Panc1 (cell line): Measurements from ENCODE around the gene PTPRR.

Experiments used
- POLR2AphosphoS5 ChIP-seq: IDR thresholded peaks from 2 replicates; pipeline ENCODE4 v1.6.1; 2012; ENCODE audit warnings: mild to moderate bottlenecking, low read depth, low read length, moderate library complexity
- SIN3A ChIP-seq: IDR thresholded peaks from 2 replicates; pipeline ENCODE4 v1.6.1; 2012; ENCODE audit warnings: low read depth, mild to moderate bottlenecking, low read length, moderate library complexity, borderline replicate concordance; ENCODE audit not compliant: insufficient read depth
- TF ChIP-seq, protein P1 (sequence below): fragments of 450-650 bp; IDR thresholded peaks from 2 replicates; pipeline ENCODE4 v1.5.1; 2017; ENCODE audit warnings: mild to moderate bottlenecking
- TF ChIP-seq, protein P2 (sequence below), 2 experiments: IDR thresholded peaks; 2 replicates each; pipeline ENCODE4 v1.6.1; 2011 to 2012; ENCODE audit warnings: low read depth in 2 of 2, control low read depth in 1 of 2, low read length in 1 of 2, mild to moderate bottlenecking in 1 of 2, moderate library complexity in 1 of 2; ENCODE audit not compliant: insufficient read depth in 1 of 2

DNA sequence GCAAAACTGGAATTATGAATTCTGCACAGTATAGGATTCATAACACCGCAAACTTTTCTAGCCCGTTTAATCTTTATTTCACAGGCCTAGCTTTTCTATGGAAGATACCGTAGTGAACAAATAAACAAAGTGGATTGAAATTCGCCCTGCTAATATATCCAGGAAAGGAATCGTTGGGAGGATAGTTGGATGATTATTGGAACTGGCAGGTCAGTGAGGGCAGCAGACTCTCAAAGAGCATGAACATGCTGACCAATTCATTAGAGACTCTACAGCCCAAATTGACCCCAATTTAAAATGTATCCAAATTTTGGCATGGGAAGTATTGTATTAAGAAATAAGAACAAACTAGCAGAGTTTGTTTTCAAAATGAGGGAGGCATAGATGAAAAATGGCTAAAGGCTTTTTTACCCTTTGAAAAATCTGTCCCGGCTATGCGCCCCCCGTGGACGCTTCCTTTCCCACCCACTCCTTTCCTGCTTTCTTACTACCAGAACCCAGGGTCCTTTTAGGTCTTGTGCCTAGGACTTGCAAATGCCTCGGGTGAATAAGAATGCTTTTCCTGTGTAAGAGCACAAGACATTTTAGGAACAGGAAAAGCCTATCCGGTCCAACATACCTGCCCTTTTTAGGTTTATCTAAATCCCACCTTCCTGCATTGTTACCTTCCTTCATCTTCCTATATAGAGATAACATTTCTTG, 198.7 kb downstream of the PTPRR start:
- TF ChIP-seq, protein P1, sequence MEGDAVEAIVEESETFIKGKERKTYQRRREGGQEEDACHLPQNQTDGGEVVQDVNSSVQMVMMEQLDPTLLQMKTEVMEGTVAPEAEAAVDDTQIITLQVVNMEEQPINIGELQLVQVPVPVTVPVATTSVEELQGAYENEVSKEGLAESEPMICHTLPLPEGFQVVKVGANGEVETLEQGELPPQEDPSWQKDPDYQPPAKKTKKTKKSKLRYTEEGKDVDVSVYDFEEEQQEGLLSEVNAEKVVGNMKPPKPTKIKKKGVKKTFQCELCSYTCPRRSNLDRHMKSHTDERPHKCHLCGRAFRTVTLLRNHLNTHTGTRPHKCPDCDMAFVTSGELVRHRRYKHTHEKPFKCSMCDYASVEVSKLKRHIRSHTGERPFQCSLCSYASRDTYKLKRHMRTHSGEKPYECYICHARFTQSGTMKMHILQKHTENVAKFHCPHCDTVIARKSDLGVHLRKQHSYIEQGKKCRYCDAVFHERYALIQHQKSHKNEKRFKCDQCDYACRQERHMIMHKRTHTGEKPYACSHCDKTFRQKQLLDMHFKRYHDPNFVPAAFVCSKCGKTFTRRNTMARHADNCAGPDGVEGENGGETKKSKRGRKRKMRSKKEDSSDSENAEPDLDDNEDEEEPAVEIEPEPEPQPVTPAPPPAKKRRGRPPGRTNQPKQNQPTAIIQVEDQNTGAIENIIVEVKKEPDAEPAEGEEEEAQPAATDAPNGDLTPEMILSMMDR, result no peak
- TF ChIP-seq SIN3A (no peak), POLR2AphosphoS5 (no peak)
- TF ChIP-seq, protein P2, sequence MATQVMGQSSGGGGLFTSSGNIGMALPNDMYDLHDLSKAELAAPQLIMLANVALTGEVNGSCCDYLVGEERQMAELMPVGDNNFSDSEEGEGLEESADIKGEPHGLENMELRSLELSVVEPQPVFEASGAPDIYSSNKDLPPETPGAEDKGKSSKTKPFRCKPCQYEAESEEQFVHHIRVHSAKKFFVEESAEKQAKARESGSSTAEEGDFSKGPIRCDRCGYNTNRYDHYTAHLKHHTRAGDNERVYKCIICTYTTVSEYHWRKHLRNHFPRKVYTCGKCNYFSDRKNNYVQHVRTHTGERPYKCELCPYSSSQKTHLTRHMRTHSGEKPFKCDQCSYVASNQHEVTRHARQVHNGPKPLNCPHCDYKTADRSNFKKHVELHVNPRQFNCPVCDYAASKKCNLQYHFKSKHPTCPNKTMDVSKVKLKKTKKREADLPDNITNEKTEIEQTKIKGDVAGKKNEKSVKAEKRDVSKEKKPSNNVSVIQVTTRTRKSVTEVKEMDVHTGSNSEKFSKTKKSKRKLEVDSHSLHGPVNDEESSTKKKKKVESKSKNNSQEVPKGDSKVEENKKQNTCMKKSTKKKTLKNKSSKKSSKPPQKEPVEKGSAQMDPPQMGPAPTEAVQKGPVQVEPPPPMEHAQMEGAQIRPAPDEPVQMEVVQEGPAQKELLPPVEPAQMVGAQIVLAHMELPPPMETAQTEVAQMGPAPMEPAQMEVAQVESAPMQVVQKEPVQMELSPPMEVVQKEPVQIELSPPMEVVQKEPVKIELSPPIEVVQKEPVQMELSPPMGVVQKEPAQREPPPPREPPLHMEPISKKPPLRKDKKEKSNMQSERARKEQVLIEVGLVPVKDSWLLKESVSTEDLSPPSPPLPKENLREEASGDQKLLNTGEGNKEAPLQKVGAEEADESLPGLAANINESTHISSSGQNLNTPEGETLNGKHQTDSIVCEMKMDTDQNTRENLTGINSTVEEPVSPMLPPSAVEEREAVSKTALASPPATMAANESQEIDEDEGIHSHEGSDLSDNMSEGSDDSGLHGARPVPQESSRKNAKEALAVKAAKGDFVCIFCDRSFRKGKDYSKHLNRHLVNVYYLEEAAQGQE (IDR thresholded peaks at IDR 0.05; ENCODE audit: insufficient read depth in 1 of 2, low read depth in 2 of 2, low read length in 1 of 2), result no peak
